Astrocyte of the cerebellum (primary cell): ENCODE results near the gene OR8G5.
"Not testable (repeated sequence)": the region's sequence is repeated elsewhere in the genome, so short reads cannot be mapped to it uniquely, and the experiment has no call there.

Experiments
- DNase-seq: peaks from one replicate; pipeline ENCODE4 v3.0.0-alpha.2; 2011; ENCODE audit warnings: low read depth
- H3K4me3 ChIP-seq: 2 replicates; pipeline ENCODE4 v1.5.1; 2011; ENCODE audit warnings: mild to moderate bottlenecking, low read depth, low read length, moderate library complexity
- CTCF ChIP-seq: IDR thresholded peaks from 2 replicates; pipeline ENCODE4 v1.5.1; 2012; ENCODE audit warnings: low read length, low read depth, moderate library complexity, mild to moderate bottlenecking; ENCODE audit errors: missing control alignments
- in situ Hi-C: cut with HindIII; loops from 2 replicates; pipeline ENCODE4 v1.10.0; 2017; ENCODE audit warnings: low sequenced_read_pairs

The OR8G5 gene

GRCh38 chr11:124219126-124219525 lies 37.0 kb upstream of the OR8G5 start:
- no peak for DNase-seq
- TF ChIP-seq CTCF = no peak
- in situ Hi-C loops = no loop called here
- H3K4me3 ChIP-seq = no peak overlapping the region

- in situ Hi-C loops = no loop called here
- no peak for DNase-seq
- H3K4me3 ChIP-seq = no peak overlapping the region
- TF ChIP-seq CTCF = no peak
Measured at GRCh38 chr11:124222407-124222806, 33.8 kb upstream of the OR8G5 start.

- DNase-seq, in situ Hi-C loops, H3K4me3 ChIP-seq: not testable (repeated sequence)
Measured at GRCh38 chr11:124224618-124225423, 31.4 kb upstream of the OR8G5 start.

- no peak for TF ChIP-seq CTCF
- in situ Hi-C loops = no loop called here
- no peak for DNase-seq
- no peak overlapping the region for H3K4me3 ChIP-seq
Measured at GRCh38 chr11:124225471-124225870, 30.7 kb upstream of the OR8G5 start.

GRCh38 chr11:124233376-124233775 lies 22.8 kb upstream of the OR8G5 start:
- TF ChIP-seq CTCF = no peak
- no peak for DNase-seq
- H3K4me3 ChIP-seq = no peak overlapping the region
- in situ Hi-C loops = no loop called here

- no peak overlapping the region for H3K4me3 ChIP-seq
- TF ChIP-seq CTCF = no peak
- in situ Hi-C loops = no loop called here
- no peak for DNase-seq
Measured at GRCh38 chr11:124238512-124238911, 17.7 kb upstream of the OR8G5 start.

- DNase-seq = no peak
- no peak for TF ChIP-seq CTCF
- in situ Hi-C loops = no loop called here
- H3K4me3 ChIP-seq = no peak within 1 kb of the TSS
Measured at GRCh38 chr11:124240621-124241397, 15.4 kb upstream of the OR8G5 start, which contains the start of gene OR8G1. TSS of gene OR8G1 (plus strand) at chr11:124241095. CDS start at chr11:124249676, 8,581 bp downstream.

- H3K4me3 ChIP-seq, in situ Hi-C loops, DNase-seq: not testable (repeated sequence)
Measured at GRCh38 chr11:124249869-124250268, 6.3 kb upstream of the OR8G5 start.

GRCh38 chr11:124265041-124265440 lies 8.9 kb downstream of the OR8G5 start:
- in situ Hi-C loops, DNase-seq, H3K4me3 ChIP-seq: not testable (repeated sequence)

GRCh38 chr11:124270886-124271285 lies 14.7 kb downstream of the OR8G5 start:
- DNase-seq, H3K4me3 ChIP-seq, in situ Hi-C loops: not testable (repeated sequence)
